HepG2 (cell line): ENCODE results near the gene SPAG4. TPM values are rescaled to one million over a fixed set of nuclear protein-coding genes. Genes with fewer than 3 reads are reported as not detected.

Experiments used
- ATAC-seq: fragments of 200-7000 bp; cut with Tn5 transposase; 3 replicates; pipeline ENCODE4 v1.9.1; 2020; ENCODE audit warnings: mild to moderate bottlenecking, moderate library complexity
- Bru-seq: library from RNA; stranded (reverse); fragments of 400-500 nt; gene quantifications from one replicate; lab custom pipeline; 2021; lab: Mats Ljungman, UMichigan
- BruChase-seq, 2 experiments: library from RNA; stranded (reverse); fragments of 400-500 nt; gene quantifications; one replicate each; lab custom pipeline; 2021; lab: Mats Ljungman, UMichigan
- BruUV-seq: library from RNA; stranded (reverse); fragments of 400-500 nt; replicated peaks from 2 replicates; lab custom pipeline; 2021; lab: Mats Ljungman, UMichigan
- CTCF ChIA-PET: fragments of 300-600 bp; formaldehyde crosslinking; extraction: SDS; loops from one replicate; lab custom pipeline; 2021; ENCODE audit warnings: low total read pairs, inconsistent platforms, low intra/inter-chr PET ratio; lab: Yijun Ruan, JAX
- POLR2A ChIA-PET: fragments of 350-600 bp; sonication (Branson Sonifier 250); formaldehyde crosslinking; loops from one replicate; lab custom pipeline; 2020; ENCODE audit warnings: antibody characterized with exemption, inconsistent platforms; lab: Yijun Ruan, JAX
- DNase-seq: peaks from one replicate; pipeline ENCODE4 v3.0.0-alpha.2; 2015; ENCODE audit warnings: low spot score
- FAIRE-seq: peaks from 3 replicates; lab custom pipeline; 2011; peaks lifted over from hg19 to GRCh38; lab: Jason Lieb, UNC
- H2AFZ ChIP-seq: one replicate; pipeline ENCODE4 v1.6.1; 2011; ENCODE audit warnings: low read length, inconsistent platforms
- H3K27ac ChIP-seq: fragments of 300-600 bp; 3 replicates; pipeline ENCODE4 v1.8.0; 2011; ENCODE audit warnings: mixed run types, mild to moderate bottlenecking, mixed read lengths, low read length, inconsistent platforms; ENCODE audit not compliant: insufficient read depth; ENCODE audit errors: extremely low read length
- H3K27me3 ChIP-seq, 2 experiments: fragments of 200-600 bp in 1 of 2; 2 replicates in 1 of 2; 3 replicates in 1 of 2; pipeline versions ENCODE4 v1.6.0 to v1.8.0; 2011; ENCODE audit warnings: low read length in 2 of 2, mild to moderate bottlenecking in 2 of 2, moderate library complexity in 2 of 2, inconsistent platforms in 1 of 2; ENCODE audit not compliant: insufficient read depth in 2 of 2, control insufficient read depth in 1 of 2
- H3K36me3 ChIP-seq, 2 experiments: fragments of 200-600 bp in 1 of 2; replicated peaks in 1 of 2; 2 replicates in 1 of 2; 3 replicates in 1 of 2; pipeline versions ENCODE4 v1.5.1 to v1.8.0; 2011; ENCODE audit warnings: low read length in 2 of 2, inconsistent platforms in 1 of 2; ENCODE audit not compliant: insufficient read depth in 2 of 2, control insufficient read depth in 1 of 2
- H3K4me1 ChIP-seq: 2 replicates; pipeline ENCODE4 v1.5.1; 2012; ENCODE audit warnings: low read length, inconsistent platforms; ENCODE audit not compliant: insufficient read depth
- H3K4me2 ChIP-seq: 2 replicates; pipeline ENCODE4 v1.6.0; 2011; ENCODE audit warnings: low read depth, low read length, inconsistent platforms
- H3K4me3 ChIP-seq, 3 experiments: fragments of 200-600 bp in 1 of 3; sonication (generic), shearing (Covaris generic) in 1 of 3; replicated peaks in 1 of 3; 2 replicates each; pipeline ENCODE4 v1.5.1; 2011 to 2016; ENCODE audit warnings: low read length in 3 of 3, inconsistent platforms in 2 of 3, low read depth in 2 of 3, mild to moderate bottlenecking in 2 of 3, control low read depth in 1 of 3, mixed read lengths in 1 of 3; ENCODE audit not compliant: insufficient read depth in 1 of 3
- H3K79me2 ChIP-seq: one replicate; pipeline ENCODE4 v1.6.1; 2011; ENCODE audit warnings: low read length, inconsistent platforms; ENCODE audit not compliant: insufficient read depth
- H3K9ac ChIP-seq: 2 replicates; pipeline ENCODE4 v1.6.0; 2011; ENCODE audit warnings: mild to moderate bottlenecking, low read depth, low read length, inconsistent platforms; ENCODE audit not compliant: insufficient read depth
- H3K9me3 ChIP-seq: 2 replicates; pipeline ENCODE4 v1.5.1; 2012; ENCODE audit warnings: mild to moderate bottlenecking, low read length
- H4K20me1 ChIP-seq: 2 replicates; pipeline ENCODE4 v1.6.0; 2011; ENCODE audit warnings: inconsistent platforms, mild to moderate bottlenecking, low read length, moderate library complexity; ENCODE audit not compliant: insufficient read depth
- ARNTL ChIP-seq: sonication (generic); formaldehyde crosslinking; IDR thresholded peaks from 2 replicates; pipeline ENCODE4 v1.4.0; 2020; ENCODE audit warnings: mild to moderate bottlenecking, missing genetic modification reagents
- HNRNPUL1 ChIP-seq: fragments of 200-400 bp; formaldehyde crosslinking; IDR thresholded peaks from 2 replicates; pipeline ENCODE4 v1.6.1; 2017; ENCODE audit warnings: low read depth, mild to moderate bottlenecking, low read length, moderate library complexity
- MTERF4 ChIP-seq: sonication (generic); formaldehyde crosslinking; IDR thresholded peaks from 2 replicates; pipeline ENCODE4 v1.8.0; 2023; ENCODE audit warnings: mild to moderate bottlenecking, missing genetic modification reagents
- ZNF333 ChIP-seq: sonication (generic); formaldehyde crosslinking; IDR thresholded peaks from 2 replicates; pipeline ENCODE4 v1.4.0; 2020; ENCODE audit warnings: mild to moderate bottlenecking, missing genetic modification reagents, borderline replicate concordance
- ZNF510 ChIP-seq: sonication (generic); formaldehyde crosslinking; IDR thresholded peaks from 2 replicates; pipeline ENCODE4 v1.4.0; 2020; ENCODE audit warnings: low read depth, mild to moderate bottlenecking, missing genetic modification reagents
- ZNF891 ChIP-seq: sonication (generic); formaldehyde crosslinking; IDR thresholded peaks from 2 replicates; pipeline ENCODE4 v1.5.0; 2020; ENCODE audit warnings: mild to moderate bottlenecking, missing genetic modification reagents
- WGBS: methylation state at CpG from one replicate; pipeline ENCODE4 v1.1.6; 2017; ENCODE audit warnings: low lambda C conversion rate; 5-methylcytosine and 5-hydroxymethylcytosine counted together
- in situ Hi-C: cut with HindIII; loops from 2 replicates; pipeline ENCODE4 v1.10.0; 2017; ENCODE audit warnings: low pct_unique_long_range_greater_than_20kb; ENCODE audit not compliant: extremely low pct_ligation_motif_present
- intact Hi-C: fragments of 100-400 bp; cut with micrococcal nuclease; formaldehyde crosslinking; loops from one replicate; pipeline ENCODE4 v1.10.0; 2022; ENCODE audit not compliant: unreplicated experiment
- long read RNA-seq, 2 experiments: library from RNA in 1 of 2; library from polyadenylated mRNA in 1 of 2; stranded (forward) in 1 of 2; unstranded in 1 of 2; transcript quantifications; one replicate each; pipeline ENCODE4 v2.0.0, GENCODE V29; 2019 to 2022
- polyA minus RNA-seq, 3 experiments: library from RNA; depleted of rRNA, polyadenylated mRNA; stranded (reverse); fragments of >200 nt; gene quantifications; 2 replicates each; pipeline ENCODE4 v1.2.3, GENCODE V29; 2011; ENCODE audit warnings: low replicate concordance in 1 of 3
- polyA plus RNA-seq, 8 experiments: library from polyadenylated mRNA; depleted of rRNA in 3 of 8; stranded (reverse) in 7 of 8; unstranded in 1 of 8; fragments of >200 nt; fragmentation: Illumina TruSeq in 4 of 8; extraction: Trizol in 4 of 8; gene quantifications; 2 replicates each; pipeline versions ENCODE4 v1.2.1 to v1.2.3, GENCODE V29; 2011 to 2016; ENCODE audit warnings: low read depth in 4 of 8, missing spikeins in 1 of 8, mixed read lengths in 1 of 8; ENCODE audit not compliant: insufficient read depth in 1 of 8
- total RNA-seq, 5 experiments: library from RNA; depleted of rRNA; stranded (reverse); fragments of >200 nt; fragmentation: Illumina TruSeq; extraction: Trizol; gene quantifications; 2 replicates each; pipeline ENCODE4 v1.2.3, GENCODE V29; 2016; ENCODE audit warnings: low read depth in 1 of 5
- TF ChIP-seq, protein P1 (sequence below): sonication (generic); formaldehyde crosslinking; IDR thresholded peaks from 2 replicates; pipeline ENCODE4 v1.9.0; 2021; ENCODE audit warnings: missing genetic modification reagents, borderline replicate concordance
- TF ChIP-seq, protein P2 (sequence below): sonication (generic); formaldehyde crosslinking; IDR thresholded peaks from 2 replicates; pipeline ENCODE4 v1.4.0; 2020; ENCODE audit warnings: missing genetic modification reagents, low read depth, mild to moderate bottlenecking, borderline replicate concordance

Gene SPAG4
- total RNA-seq (2016; rRNA removed; fragmentation: Illumina TruSeq; extraction: Trizol) (2.5 and 5.8 TPM in 2 replicates), polyA plus RNA-seq (2011; rRNA removed) (137 and 149 TPM in 2 replicates), polyA minus RNA-seq (2011; rRNA and poly(A)+ RNA removed; ENCODE audit: low replicate concordance) (2.7 and 72.2 TPM in 2 replicates), Bru-seq, nascent RNA (percentile 49 among the genes with signal in this experiment), BruChase-seq, experiment 1, labeled RNA remaining after a 6-hour chase (percentile 54 among the genes with signal in this experiment), BruChase-seq, experiment 2, labeled RNA remaining after a 2-hour chase (percentile 46 among the genes with signal in this experiment)
- 2.5 and 4.4 TPM in 2 replicates for total RNA-seq (2016; cell fraction: cytosol; rRNA removed; fragmentation: Illumina TruSeq; extraction: Trizol; ENCODE audit: low read depth)
- total RNA-seq (2016; cell fraction: insoluble cytoplasmic fraction; rRNA removed; fragmentation: Illumina TruSeq; extraction: Trizol): 4.1 and 5.3 TPM in 2 replicates
- 3.0 and 4.9 TPM in 2 replicates for total RNA-seq (2016; cell fraction: membrane; rRNA removed; fragmentation: Illumina TruSeq; extraction: Trizol)
- 3.3 and 6.5 TPM in 2 replicates for total RNA-seq (2016; cell fraction: nucleus; rRNA removed; fragmentation: Illumina TruSeq; extraction: Trizol)
- 115 and 170 TPM in 2 replicates for polyA plus RNA-seq (2011; cell fraction: cytosol; rRNA removed)
- polyA plus RNA-seq (2011; cell fraction: nucleus; rRNA removed): 334 and 438 TPM in 2 replicates
- polyA plus RNA-seq (2012): 64.5 and 105 TPM in 2 replicates
- polyA plus RNA-seq (2016; cell fraction: cytosol; fragmentation: Illumina TruSeq; extraction: Trizol; ENCODE audit: low read depth): 3.0 and 3.3 TPM in 2 replicates
- polyA plus RNA-seq (2016; cell fraction: insoluble cytoplasmic fraction; fragmentation: Illumina TruSeq; extraction: Trizol; ENCODE audit: low read depth): 2.3 and 4.7 TPM in 2 replicates
- polyA plus RNA-seq (2016; cell fraction: membrane; fragmentation: Illumina TruSeq; extraction: Trizol; ENCODE audit: low read depth): 3.0 TPM in 2 replicates
- 9.7 and 14.0 TPM in 2 replicates for polyA plus RNA-seq (2016; cell fraction: nucleus; fragmentation: Illumina TruSeq; extraction: Trizol; ENCODE audit: insufficient read depth, low read depth)
- polyA minus RNA-seq (2011; cell fraction: cytosol; rRNA and poly(A)+ RNA removed): 33.7 and 35.8 TPM in 2 replicates
- 26.8 and 32.9 TPM in 2 replicates for polyA minus RNA-seq (2011; cell fraction: nucleus; rRNA and poly(A)+ RNA removed)
- long read RNA-seq, experiment 1, partial matches to known transcripts: 16 of 44 reads
- long read RNA-seq, experiment 1, other reads (novel, unspliced or antisense): 27 of 44 reads
- long read RNA-seq, experiment 2, partial matches to known transcripts: 9 of 20 reads
- long read RNA-seq, experiment 2, other reads (novel, unspliced or antisense): 10 of 20 reads

- POLR2A ChIA-PET: interaction anchor here (0.6 to 6.7 kb wide), 28 partner anchors 11 to 368 kb away, joined by 3 to 152 read pairs (median 5); partner anchors contain the start of genes CEP250, CPNE1, EIF6 and ERGIC3
- BruUV-seq: TSS peak; percentile 48
- ATAC-seq (peak; percentile 73), FAIRE-seq (no peak), DNase-seq (no peak)
- Histone ChIP-seq H3K27ac (peak within 1 kb of the TSS; percentile 87), H3K79me2 (peaks cover 15% of the 10 kb centered on the region), H3K9me3 (no peaks in the 10 kb centered on the region), H3K4me1 (peaks cover 33% of the 10 kb centered on the region), H3K36me3 (peaks cover 0 to 4% of the 10 kb centered on the region in 2 experiments; a peak in 3 of 5 replicates), H3K27me3 (peaks cover 0 to 7% of the 10 kb centered on the region in 2 experiments; a peak in 1 of 5 replicates), H3K9ac (peak within 1 kb of the TSS; percentile 85), H4K20me1 (no peaks in the 10 kb centered on the region; the same call in 1 of the 2 replicates), H3K4me2 (peak within 1 kb of the TSS; percentile 97), H3K4me3 (peak within 1 kb of the TSS; percentile 67 to 96 (median 87)), H2AFZ (no peak within 1 kb of the TSS)
- CTCF ChIA-PET: interaction anchor here (1.1 kb wide), 1 partner anchor 12 kb away, joined by 3 read pairs; no protein-coding TSS in a partner anchor
- in situ Hi-C loops (loop anchor here (5.0 kb wide), 1 partner anchor 46 kb away; the partner anchor contains the start of genes CPNE1 and RBM12), intact Hi-C loops (loop anchor here (1.0 to 5.0 kb wide), 7 partner anchors 49 to 161 kb away; partner anchors contain the start of genes CEP250, CPNE1, ERGIC3 and RBM12)
- 1% methylated on average over 37 of the region's 68 CpGs for WGBS
- TF ChIP-seq MTERF4 (CRISPR knock-in tag) (peak; percentile 99), ZNF891 (CRISPR knock-in tag) (peak; percentile 99), ZNF333 (CRISPR knock-in tag) (no peak), ARNTL (CRISPR knock-in tag) (peak; percentile 93), ZNF510 (CRISPR knock-in tag) (peak; percentile 82; the same call in 1 of the 2 replicates), HNRNPUL1 (peak; percentile 68; the same call in 1 of the 2 replicates)
- TF ChIP-seq, protein P1, sequence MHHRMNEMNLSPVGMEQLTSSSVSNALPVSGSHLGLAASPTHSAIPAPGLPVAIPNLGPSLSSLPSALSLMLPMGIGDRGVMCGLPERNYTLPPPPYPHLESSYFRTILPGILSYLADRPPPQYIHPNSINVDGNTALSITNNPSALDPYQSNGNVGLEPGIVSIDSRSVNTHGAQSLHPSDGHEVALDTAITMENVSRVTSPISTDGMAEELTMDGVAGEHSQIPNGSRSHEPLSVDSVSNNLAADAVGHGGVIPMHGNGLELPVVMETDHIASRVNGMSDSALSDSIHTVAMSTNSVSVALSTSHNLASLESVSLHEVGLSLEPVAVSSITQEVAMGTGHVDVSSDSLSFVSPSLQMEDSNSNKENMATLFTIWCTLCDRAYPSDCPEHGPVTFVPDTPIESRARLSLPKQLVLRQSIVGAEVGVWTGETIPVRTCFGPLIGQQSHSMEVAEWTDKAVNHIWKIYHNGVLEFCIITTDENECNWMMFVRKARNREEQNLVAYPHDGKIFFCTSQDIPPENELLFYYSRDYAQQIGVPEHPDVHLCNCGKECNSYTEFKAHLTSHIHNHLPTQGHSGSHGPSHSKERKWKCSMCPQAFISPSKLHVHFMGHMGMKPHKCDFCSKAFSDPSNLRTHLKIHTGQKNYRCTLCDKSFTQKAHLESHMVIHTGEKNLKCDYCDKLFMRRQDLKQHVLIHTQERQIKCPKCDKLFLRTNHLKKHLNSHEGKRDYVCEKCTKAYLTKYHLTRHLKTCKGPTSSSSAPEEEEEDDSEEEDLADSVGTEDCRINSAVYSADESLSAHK (CRISPR knock-in tag): peak; percentile 77; the same call in 1 of the 2 replicates
- TF ChIP-seq, protein P2, sequence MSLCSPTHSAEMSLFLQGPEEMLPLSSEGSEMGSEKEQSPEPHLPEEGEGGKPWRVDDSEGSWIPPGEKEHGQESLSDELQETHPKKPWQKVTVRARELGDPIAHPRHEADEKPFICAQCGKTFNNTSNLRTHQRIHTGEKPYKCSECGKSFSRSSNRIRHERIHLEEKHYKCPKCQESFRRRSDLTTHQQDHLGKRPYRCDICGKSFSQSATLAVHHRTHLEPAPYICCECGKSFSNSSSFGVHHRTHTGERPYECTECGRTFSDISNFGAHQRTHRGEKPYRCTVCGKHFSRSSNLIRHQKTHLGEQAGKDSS (CRISPR knock-in tag): peak; percentile 89
These were observed at the start of gene SPAG4 for GRCh38 chr20:35615667-35616464. SPAG4 (plus strand) TSS chr20:35615829; CDS start chr20:35616004, 175 bp downstream.
